HG03064 (cell line): ENCODE data around the gene PRUNE2.
"Not testable (repeated sequence)": the region's sequence is repeated elsewhere in the genome, so short reads cannot be mapped to it uniquely, and the experiment has no call there.

Source experiments
- ATAC-seq: cut with Tn5 transposase; IDR thresholded peaks from one replicate; pipeline ENCODE4 v1.9.1; 2021; ENCODE audit warnings: low read depth; ENCODE audit not compliant: unreplicated experiment

The PRUNE2 gene

DNA sequence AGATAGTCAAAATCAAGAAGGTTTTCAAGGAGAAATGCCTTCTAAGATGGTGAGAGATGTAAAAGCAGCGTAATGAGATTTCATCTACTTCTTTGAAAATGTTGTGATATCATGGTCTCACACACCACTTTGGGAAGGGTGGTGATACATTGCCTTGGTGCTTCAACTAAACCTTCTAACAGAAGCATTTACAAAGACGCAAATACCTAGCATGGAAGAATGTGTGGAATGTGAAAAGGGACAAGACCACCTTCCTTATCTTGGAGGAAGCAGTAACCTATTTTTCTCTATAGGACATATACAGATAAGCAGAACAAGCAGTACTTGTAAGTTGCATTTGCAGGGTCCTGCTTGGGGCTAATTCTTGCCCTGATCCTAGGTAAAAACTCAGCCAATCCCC lies 102.8 kb downstream of the PRUNE2 start:
- ATAC-seq = no peak

DNA sequence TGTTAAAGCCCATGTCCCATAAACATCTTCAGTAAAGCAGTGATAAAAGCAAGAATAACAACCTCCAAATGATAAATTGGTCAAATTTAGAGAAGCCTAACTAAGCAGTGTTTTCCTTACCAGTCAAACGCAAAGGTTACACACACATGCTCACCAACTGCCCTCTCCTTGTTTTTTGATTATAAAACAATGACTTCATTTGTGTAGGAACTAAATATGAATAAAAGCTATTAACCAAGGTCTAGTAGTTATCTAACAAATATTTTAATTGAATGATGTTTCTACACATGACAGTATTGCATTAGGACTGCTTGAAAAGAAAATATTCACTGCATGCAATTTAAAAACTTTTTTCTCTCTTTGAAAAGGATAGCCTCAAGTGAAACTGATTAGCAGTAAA lies 105.0 kb downstream of the PRUNE2 start:
- no peak for ATAC-seq

DNA sequence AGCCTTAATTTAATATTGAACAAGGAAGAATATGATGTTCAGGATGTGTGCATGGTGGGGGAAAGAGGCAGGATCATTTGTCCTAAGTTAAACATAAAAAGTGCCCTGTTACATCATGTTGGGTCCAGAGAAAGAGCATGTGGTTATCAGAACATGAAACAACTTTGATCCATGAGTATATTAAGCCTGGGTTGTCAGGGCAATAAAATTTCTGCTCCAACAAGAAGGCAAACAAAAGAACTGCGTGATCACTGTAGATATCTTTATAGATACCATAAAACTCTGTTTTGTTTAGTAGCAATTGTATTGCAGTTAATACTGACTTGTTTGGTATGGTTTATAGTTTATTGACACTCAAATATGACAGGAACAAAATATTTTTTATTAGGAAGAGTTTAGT lies 106.4 kb downstream of the PRUNE2 start:
- ATAC-seq = no peak

DNA sequence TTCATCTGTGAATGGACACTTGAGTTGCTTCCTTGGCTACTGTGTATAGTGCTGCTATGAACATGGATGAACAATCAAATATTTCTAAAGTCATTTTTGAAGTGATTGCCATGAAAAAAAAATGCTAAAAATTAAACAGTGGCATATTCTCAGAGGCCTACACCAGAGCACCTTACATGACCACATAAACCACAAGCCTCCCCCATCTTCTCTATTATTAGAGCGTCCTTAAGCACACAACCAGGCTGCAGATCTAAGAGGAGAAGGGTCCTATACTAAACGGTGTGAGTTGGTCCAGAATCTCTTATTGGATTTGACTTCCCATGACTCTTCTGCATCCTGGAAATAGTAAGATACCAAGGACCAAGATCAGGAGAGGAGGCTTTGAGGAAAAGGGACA lies 107.4 kb downstream of the PRUNE2 start:
- no peak for ATAC-seq

DNA sequence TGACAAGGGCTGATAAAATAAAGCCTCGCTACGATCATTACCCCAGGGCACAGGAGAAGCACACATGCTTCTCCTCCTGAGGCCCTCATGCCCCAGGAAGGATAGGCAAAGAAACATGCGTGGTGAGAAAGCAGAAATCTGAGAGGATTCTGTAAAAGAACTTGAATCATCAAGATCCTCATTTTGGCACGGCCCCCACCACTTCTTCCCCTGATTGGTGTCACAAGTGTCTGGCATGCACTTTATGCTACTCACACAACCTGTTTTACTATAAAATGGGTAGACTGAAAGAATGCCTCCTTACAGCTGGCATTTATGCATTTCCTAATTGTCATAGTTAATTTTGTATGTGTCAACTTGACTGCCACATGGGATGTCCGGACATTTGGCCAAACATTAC lies 109.6 kb downstream of the PRUNE2 start:
- ATAC-seq = no peak

DNA sequence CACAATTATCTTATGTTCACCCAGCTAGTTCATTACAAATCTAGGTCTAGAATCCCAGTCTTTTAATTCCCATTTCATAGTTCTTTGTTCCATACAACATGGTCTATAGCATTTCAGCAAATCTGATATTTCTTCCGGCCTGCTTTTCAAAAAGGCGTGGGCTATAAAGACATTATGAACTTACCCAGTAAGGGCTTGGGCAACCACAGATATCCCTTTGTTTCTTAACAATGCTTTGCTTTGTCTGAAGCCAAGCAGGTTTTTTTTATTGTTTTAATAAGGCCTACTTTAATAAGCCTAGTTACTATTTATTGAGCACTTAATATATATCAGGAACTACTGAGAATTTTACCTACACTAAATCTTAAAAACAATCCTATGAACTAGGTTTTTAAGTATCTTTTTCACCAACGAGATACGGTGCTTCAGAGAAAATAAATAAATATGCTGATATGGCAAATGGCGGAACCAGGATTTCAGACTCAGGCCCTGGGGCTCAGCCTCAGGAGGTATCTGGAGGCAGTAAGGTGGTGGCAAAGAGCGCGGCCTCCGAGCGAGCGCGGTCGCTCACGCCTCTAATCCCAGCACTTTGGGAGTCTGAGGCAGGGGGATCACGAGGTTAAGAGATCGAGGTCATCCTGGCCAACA lies 112.0 kb downstream of the PRUNE2 start:
- ATAC-seq = no peak

DNA sequence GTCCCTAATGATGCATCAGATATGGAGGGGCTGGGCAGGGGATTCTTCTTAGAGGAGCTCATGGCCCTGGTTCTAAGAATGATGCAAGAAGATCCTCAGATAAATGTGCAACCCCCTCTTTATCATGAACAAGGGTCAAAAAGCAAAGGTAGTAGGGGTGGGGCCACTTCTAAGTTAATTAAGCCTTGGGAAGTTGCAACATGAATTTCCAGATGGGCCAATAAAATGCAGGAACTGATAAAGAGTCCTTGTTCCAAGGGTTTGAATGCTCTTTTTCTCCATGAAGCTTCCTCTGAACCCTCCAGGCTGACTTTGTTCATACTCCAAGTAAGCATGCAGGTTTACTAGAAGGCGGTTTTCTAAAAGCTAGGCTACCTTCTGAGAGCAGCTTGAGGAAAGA lies 116.1 kb downstream of the PRUNE2 start:
- no peak for ATAC-seq

DNA sequence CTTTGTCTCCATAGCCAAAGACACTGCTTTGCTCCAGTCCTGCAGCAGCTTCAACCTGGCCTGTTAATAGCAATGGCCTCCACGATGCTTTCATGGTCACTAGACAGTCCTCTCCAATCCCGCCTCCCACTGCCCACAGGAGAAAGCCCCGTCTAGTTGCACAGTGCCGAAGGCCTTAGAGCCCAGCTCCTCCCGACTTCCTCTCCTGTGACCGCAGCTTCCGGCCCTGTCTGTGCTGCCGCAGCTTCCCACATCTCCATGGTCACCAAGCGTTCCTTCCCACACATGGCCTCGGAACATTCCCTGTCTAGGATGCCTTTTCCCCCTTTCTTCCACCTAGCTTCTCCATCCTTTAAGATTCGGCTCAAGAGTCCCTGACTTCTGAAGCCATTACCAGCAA lies 118.2 kb downstream of the PRUNE2 start:
- ATAC-seq = no peak

DNA sequence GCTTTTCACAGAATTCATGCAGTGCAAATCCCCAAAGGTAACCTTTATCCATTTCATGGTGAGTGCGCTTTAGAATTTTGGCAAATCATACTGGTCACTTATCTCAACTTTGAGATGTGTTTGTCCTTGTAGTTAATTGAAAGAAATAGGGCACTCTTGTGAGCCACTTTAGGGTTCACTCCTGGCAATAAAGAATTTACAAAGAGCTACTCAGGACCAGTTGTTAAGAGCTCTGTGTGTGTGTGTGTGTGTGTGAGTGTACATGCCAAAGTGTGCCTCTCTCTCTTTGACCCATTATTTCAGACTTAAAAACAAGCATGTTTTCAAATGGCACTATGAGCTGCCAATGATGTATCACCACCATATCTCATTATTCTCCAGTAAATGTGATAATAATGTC lies 120.4 kb downstream of the PRUNE2 start:
- ATAC-seq = no peak

DNA sequence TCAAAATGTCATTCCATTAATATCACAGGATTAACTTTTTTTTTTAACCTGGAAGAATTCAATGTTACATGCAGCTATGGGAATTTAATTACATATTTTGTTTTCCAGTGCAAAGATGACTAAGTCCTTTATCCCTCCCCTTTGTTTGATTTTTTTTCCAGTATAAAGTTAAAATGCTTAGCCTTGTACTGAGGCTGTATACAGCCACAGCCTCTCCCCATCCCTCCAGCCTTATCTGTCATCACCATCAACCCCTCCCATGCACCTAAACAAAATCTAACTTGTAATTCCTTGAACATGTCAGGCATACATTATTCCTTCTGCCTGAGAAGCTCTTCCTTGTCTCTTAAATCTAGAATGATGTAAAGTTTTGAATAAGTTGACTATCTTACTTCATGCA lies 121.0 kb downstream of the PRUNE2 start:
- no peak for ATAC-seq

DNA sequence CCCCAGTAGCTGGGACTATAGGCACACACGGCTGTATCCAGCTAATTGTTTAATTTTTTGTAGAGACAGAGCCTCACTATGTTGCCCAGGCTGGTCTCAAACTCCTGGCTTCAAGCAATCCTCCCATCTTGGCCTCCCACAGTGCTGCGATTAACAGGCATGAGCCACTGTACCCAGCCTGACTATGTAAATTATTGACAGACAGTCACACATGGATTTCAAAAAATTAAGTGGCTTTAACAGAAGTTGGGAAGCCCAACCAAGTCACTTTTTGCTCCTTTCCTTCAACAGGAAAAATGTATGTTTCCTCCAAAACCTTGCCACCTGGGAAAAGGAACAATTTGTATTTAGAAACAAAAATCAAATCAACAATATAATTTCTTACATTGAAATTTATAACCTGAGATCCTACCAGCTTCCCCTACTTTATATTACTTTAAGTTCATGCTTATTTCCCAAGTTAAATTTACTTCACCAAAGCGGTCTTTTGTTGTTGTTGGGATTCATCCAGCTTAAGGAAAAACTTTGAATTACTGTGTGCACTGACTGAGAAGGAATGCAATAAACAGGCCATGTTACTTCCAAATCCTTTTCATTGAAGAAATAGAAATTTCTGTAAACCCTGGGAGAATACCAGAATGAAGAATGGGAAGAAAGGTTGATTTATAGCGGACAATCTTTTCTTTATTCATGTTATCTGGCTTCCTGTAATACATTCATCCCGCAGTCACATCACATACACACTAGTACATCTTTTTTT lies 133.0 kb downstream of the PRUNE2 start:
- no peak for ATAC-seq

DNA sequence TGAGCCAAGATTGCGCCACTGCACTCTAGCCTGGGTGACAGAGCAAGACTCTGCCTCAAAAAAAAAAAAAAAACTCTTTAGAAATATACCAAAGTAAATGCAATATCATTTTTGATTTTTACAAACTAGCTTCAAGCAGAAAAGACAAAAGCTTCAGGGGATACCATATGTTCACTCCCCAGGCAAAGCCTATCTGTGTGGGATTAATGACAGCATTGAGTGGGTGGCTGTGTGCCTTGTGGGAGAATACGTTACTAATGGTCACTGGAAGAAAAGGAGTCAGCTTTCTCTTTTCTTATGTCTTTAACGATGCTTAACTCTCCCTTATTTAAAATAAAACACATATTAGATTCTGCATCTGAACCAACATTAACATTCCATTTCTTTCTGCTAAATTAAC lies 139.8 kb downstream of the PRUNE2 start:
- no peak for ATAC-seq

DNA sequence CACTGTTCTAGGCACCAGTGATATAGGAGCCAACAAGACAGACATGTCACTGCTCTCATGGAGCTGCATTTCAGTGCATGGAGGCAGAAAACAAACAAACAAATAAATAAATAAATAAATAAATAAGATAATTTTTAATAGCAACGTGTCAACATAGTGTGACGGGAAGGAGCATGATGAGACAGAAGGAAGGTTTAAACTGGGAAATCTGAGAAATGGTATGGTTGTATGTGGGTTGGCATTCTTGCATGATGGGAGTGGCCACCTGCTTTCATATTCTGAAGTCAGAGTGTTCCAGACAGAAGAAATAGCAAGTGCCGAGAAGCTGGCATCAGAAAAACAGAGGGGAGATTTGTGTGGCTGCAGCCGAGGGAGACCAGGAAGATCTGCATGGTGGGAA lies 141.8 kb downstream of the PRUNE2 start, which contains the start of gene PCA3:
TSS of gene PCA3 (plus strand) at position 301 of the 400 bp plus-strand sequence.
- no peak for ATAC-seq

DNA sequence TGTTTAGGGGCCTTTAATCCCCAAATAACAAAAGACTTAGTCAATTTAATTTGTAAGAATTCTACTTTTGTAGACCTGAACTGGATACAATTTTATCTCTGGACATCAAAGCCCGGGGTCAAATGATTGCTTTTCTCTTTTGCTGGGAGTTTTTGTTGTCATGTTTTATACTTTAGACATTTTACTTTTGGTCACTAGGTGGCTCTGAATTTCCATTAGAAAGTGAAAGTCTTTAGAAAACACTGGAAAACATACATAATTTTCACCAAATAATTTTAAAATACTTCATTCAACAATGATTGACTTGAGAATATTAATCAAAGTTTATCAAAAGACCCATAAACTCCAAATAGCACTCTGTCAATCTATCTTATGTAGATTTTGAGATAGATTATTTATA lies 144.5 kb downstream of the PRUNE2 start:
- no peak for ATAC-seq

DNA sequence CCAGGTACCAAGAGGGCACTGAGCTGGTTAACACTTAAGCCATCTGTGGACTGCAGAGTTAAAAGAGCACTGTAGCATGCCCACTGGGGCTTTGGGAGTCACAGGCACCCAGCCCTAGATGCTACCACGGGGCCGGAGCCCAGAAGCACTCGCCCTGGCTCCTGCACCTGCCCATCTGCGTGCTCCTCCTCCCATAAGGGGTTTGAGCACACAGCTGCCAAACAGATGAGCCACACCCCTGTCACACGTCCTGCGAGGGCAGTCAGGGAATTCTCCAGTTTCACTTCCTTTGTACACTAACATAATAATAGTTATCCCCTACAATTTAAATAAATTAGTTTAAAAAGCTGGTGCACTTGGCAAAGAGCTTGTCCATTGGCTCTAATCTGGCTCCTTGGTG lies 146.2 kb downstream of the PRUNE2 start:
- ATAC-seq = no peak

DNA sequence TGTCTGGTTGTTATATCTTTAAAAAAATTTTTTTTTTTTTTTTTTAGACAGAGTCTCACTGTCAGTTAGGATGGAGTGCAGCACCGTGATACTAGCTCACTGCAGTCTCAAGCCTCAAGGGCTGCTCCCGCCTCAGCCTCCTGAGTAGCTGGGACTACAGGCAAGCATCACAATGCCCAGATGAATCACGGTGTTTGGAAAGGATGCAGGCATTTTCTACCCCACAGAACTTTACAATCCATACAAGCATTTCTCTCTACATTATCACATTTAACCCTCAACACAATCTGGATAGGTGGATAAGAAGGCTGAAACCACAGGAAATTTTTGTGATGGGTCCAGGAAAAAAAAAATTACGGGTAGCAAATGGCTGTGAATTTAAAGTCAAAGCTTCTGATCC lies 147.4 kb downstream of the PRUNE2 start:
- no peak for ATAC-seq

DNA sequence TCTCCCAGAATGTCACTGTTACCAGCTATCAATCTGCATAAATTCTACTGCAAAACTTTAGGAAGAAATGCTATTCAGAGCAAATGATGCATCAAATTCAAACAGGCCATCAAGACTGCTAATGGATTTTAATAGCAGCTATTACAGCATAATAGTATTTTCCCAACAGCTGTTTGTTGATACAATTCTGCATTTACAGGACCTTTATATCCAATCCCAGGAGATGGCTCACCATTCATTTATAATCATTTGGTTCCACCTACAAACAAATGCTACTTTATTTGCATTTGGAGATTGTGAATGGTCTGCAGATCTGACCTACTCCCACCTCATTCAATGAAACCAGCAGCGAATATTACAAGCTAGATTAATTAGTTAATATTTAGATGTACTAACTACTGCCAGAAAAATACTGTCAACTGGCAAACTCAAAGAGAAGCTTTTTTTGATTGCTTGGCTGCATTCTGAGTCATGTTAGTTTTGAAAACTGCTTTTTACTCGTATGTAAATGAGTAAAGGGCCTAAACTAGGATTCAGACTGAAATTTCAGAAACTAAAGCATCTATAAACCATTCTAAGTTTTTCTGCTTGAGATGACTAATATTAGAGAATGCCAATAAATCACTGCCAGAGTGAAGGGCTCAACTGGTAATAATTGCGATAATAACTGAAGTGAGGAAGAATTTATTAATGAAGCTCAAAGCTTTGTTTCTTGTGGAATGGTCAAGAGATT lies 148.8 kb downstream of the PRUNE2 start:
- ATAC-seq = no peak

DNA sequence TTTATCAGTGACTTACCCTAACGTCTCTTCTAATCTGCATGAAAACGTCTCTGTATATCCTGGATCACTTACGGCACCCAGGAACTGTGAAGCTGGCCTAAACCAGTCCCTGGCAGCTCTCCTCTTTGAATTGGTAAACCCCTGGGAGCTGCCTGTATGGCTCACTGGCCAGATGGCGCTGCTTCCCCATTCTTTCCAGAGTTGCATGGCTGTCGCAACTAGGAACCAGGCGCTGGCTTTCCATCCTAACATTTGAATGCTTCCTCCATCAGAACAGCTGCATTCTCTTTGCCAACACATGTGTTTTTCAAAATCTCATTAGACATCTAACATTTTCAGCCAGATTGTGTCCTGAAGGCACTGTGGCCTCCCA lies 149.7 kb downstream of the PRUNE2 start:
- ATAC-seq = no peak

DNA sequence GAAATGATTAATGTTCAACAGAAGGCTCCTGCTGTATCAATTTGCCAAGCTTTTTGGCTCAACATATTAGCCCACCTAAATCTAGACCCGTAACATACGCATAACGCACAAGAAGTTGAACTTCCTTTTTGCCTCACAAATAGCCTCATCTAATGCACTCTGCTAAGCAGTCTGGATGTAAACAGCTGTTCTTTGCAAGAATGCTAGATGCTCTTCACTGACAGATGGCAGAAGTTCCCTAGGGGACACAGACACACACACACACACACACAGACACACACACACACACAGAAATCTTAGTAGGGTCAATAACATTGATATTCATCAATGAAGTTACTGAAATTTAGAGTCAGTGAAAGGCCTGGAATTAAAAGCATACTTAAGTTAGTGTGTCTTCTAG lies 154.9 kb downstream of the PRUNE2 start:
- ATAC-seq = no peak

DNA sequence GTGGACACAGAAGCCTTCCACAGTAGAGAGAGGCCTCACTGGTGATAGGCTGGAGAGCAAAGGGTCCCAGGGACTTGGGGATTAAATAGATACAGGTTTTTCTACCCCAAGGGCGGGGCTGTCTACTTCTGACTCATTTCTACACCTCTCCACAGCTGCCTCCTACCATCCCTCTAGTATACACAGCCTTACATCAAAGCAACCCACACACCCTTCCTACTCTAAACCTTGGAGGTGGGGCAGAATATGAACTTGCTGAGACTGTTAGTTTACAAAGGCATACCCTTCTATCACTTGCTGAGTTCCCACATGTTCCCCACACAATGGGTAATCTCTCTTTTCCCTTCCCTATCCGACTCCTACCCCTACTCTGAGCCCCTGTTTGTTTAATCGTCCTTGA lies 161.6 kb downstream of the PRUNE2 start:
- no peak for ATAC-seq

DNA sequence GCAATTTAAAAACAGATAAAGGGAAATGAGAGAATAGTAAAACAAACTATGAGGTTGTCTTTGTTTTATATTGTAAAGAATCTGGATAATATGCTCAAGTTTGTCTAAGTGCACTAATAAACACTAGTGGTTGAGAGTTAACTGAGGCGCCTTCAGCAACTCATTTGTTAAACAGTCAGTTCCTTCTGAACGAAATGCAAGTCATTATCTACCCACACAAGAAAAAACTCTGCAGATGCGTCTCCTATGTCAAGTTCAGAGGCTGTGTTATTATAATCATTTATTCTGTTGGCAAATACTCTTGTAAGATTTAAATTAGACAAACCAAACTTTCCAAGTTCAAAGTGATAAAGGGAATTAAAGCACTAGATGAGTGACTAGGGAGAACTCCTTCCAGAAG lies 162.0 kb downstream of the PRUNE2 start:
- no peak for ATAC-seq

DNA sequence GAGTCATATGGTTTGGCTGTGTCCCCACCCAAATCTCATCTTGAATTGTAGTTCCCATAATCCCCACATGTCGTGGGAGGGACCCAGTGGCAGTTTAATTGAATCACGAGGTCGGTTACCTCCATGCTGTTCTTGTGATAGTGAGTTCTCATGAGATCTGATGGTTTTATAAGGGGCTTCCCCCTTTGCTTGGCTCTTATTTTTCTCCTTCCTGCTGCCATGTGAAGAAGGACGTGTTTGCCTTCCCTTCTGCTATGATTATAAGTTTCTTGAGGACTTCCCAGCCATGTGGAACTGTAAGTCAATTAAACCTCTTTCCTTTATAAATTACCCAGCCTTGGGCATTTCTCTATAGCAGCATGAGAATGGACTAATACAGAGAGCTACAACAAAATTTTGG lies 163.0 kb downstream of the PRUNE2 start:
- not testable (repeated sequence) for ATAC-seq
